K562 (cell line): ENCODE results near the gene CYTH4. TPM values are rescaled to one million over a fixed set of nuclear protein-coding genes. Genes with fewer than 3 reads are reported as not detected.

Experiments used
- EGR1 ChIP-seq: fragments of 450-650 bp; conservative IDR thresholded peaks from 2 replicates; pipeline ENCODE4 v1.6.1; 2017; ENCODE audit warnings: mild to moderate bottlenecking
- ETV1 ChIP-seq: fragments of 450-650 bp; conservative IDR thresholded peaks from 2 replicates; pipeline ENCODE4 v1.6.1; 2016; ENCODE audit warnings: missing genetic modification characterization, control low read depth, low read depth, missing compliant biosample characterization
- HLTF ChIP-seq: fragments of 450-650 bp; IDR thresholded peaks from 2 replicates; pipeline ENCODE4 v1.6.1; 2016
- HOMEZ ChIP-seq: fragments of 250-450 bp; sonication (Bioruptor Pico); IDR thresholded peaks from 2 replicates; pipeline ENCODE4 v1.4.0; 2020; ENCODE audit warnings: mild to moderate bottlenecking, moderate library complexity
- MAFF ChIP-seq: IDR thresholded peaks from 2 replicates; pipeline ENCODE4 v1.6.1; 2012; ENCODE audit warnings: low read length, improper control_type of control experiment
- MGA ChIP-seq: fragments of 450-650 bp; IDR thresholded peaks from 2 replicates; pipeline ENCODE4 v1.6.1; 2016; ENCODE audit warnings: mild to moderate bottlenecking, moderate library complexity
- NR3C1 ChIP-seq: sonication (generic); formaldehyde crosslinking; IDR thresholded peaks from 2 replicates; pipeline ENCODE4 v1.8.1; 2022; ENCODE audit warnings: missing genetic modification reagents
- RAD51 ChIP-seq: fragments of 450-650 bp; IDR thresholded peaks from 2 replicates; pipeline ENCODE4 v1.7.1; 2016; ENCODE audit warnings: low read depth, mild to moderate bottlenecking, borderline replicate concordance
- RBM15 ChIP-seq: fragments of 200-400 bp; formaldehyde crosslinking; IDR thresholded peaks from 2 replicates; pipeline ENCODE4 v1.6.1; 2018; ENCODE audit warnings: mild to moderate bottlenecking, low read length, moderate library complexity; ENCODE audit not compliant: insufficient read depth
- RBM25 ChIP-seq: fragments of 200-400 bp; formaldehyde crosslinking; IDR thresholded peaks from 2 replicates; pipeline ENCODE4 v1.6.1; 2018; ENCODE audit warnings: low read length, low read depth, moderate library complexity; ENCODE audit not compliant: severe bottlenecking
- STAT5A ChIP-seq: IDR thresholded peaks from 2 replicates; pipeline ENCODE4 v1.6.1; 2012; ENCODE audit warnings: low read length, inconsistent platforms, borderline replicate concordance
- WHSC1 ChIP-seq: IDR thresholded peaks from one replicate; pipeline ENCODE4 v1.6.1; 2012; ENCODE audit warnings: low read length, control low read depth, inconsistent platforms
- ZNF146 ChIP-seq: IDR thresholded peaks from one replicate; pipeline ENCODE4 v1.6.1; 2018; ENCODE audit warnings: missing compliant biosample characterization; ENCODE audit not compliant: unreplicated experiment
- ZNF507 ChIP-seq: conservative IDR thresholded peaks from 2 replicates; pipeline ENCODE4 v1.6.1; 2017; ENCODE audit warnings: missing genetic modification characterization, missing compliant biosample characterization
- ZNF79 ChIP-seq: fragments of 250-450 bp; sonication (Bioruptor Pico); IDR thresholded peaks from 2 replicates; pipeline ENCODE4 v1.4.0; 2020; ENCODE audit warnings: low read depth, mild to moderate bottlenecking, moderate library complexity
- polyA plus RNA-seq, 8 experiments: library from polyadenylated mRNA; depleted of rRNA in 4 of 8; stranded (reverse) in 5 of 8; unstranded in 3 of 8; fragments of >200 nt; fragmentation: Nextera tagmentation in 2 of 8; fragmentation: Illumina TruSeq in 1 of 8; extraction: Ambion mirVana in 2 of 8; extraction: Trizol in 1 of 8; gene quantifications; 2 replicates each; pipeline versions ENCODE4 v1.2.1 to v1.2.3, GENCODE V29; 2011 to 2014; ENCODE audit warnings: inconsistent platforms in 1 of 8, missing spikeins in 1 of 8
- total RNA-seq, 7 experiments: library from RNA; depleted of rRNA in 6 of 7; stranded (reverse); fragments of >200 nt in 6 of 7; fragmentation: Illumina TruSeq in 2 of 7; extraction: Trizol in 2 of 7; gene quantifications; 2 replicates each; pipeline versions ENCODE4 v1.2.1 to v1.2.3, GENCODE V29; 2011 to 2021; ENCODE audit warnings: low replicate concordance in 1 of 7

CYTH4 gene
- total and polyA plus RNA-seq, 9 of the 15 experiments (the other 6 are each of a cell fraction or from before 2014, with no cell fraction given) = 0.03 to 2.0 (median 0.61) TPM; not detected in 1

- TF ChIP-seq MGA = peak; percentile 73
- TF ChIP-seq RAD51 = 0 out of 2 replicates have a peak, but pooled peaks have one; percentile 10
- no peak for TF ChIP-seq MAFF
- no peak for TF ChIP-seq RBM25
- TF ChIP-seq ETV1 (tag) = peak; percentile 93
- no peak for TF ChIP-seq NR3C1
- no peak for TF ChIP-seq HLTF
- no peak for TF ChIP-seq ZNF79 (CRISPR knock-in tag)
- no peak for TF ChIP-seq ZNF146 (CRISPR knock-in tag)
- TF ChIP-seq HOMEZ (CRISPR knock-in tag) = no peak
- TF ChIP-seq WHSC1 = no peak
- peak; percentile 62; the same call in 1 of the 2 replicates for TF ChIP-seq STAT5A
- TF ChIP-seq EGR1 = peak; percentile 79
- no peak for TF ChIP-seq ZNF507 (tag)
- TF ChIP-seq RBM15 = no peak
Observed at GRCh38 chr22:37242395-37242918, 39.9 kb upstream of the CYTH4 start (continued).
